HG03175 (cell line): ENCODE measurements around the gene AKT1S1.

Experiments
- ATAC-seq: cut with Tn5 transposase; IDR thresholded peaks from one replicate; pipeline ENCODE4 v1.9.1; 2021; ENCODE audit warnings: mild to moderate bottlenecking, moderate library complexity; ENCODE audit not compliant: unreplicated experiment

Gene AKT1S1

DNA sequence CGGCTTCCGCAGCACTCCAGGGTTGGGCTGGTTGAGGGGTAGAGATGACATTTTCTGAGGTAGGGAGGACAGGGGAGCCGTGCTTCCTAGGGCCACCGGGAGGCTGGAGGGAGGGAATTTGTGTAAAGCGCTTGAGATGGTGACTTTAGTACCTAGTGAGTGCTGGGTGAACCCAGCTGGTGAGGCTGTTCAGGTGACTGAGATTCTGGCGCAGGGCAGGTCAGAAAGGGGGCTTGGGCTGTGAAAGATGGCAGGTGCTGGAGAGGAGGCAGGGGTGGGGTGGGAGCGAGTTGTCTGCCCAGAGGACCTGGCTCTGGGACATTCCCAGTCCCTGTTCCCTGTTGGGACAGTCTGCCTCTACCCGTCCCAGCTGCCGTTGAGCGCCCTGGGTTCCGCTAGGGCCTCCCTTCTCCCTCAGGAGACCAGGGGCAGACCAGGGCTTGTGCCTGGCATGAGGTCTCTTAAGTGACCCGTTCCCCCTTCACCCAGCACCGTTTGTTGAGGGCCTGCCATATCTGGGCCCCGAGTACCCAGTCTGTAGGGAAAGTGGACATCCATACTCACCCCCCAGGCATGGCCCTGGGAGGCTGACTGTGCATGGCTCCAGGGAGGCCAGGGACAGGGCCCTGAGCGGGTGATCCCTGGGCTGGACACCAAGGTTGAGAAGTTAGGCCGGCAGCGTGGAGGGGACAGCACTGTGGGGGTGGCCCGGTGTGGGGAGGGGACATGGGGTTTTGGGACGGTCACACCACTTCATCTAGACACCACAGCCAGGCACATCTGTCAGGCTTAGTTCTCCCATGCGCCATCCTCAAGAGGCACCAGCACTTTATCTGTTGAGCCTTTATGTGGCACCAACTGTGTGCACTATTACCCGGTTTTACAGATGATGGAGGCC lies 21.2 kb downstream of the AKT1S1 start:
- ATAC-seq = no peak

DNA sequence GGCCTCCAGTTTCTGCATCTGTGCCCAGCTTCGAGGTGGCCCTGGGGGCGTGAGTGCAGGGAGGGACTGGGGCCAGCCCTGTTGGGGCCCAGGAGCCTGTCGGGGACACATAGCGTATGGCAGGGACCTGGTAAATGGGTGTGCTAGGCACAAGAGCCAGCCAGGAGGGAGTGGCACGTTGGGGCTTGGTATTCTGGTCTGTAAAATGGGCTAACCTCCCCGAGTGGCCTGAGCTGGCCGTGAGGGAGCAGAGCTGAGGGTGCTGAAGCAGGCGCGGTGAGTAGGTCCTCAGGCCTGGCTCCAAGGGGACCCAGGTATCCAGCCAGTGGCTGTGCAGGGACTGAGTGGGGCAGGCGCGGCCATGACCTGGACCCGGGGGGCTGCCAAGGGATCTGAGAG lies 21.9 kb downstream of the AKT1S1 start:
- no peak for ATAC-seq

DNA sequence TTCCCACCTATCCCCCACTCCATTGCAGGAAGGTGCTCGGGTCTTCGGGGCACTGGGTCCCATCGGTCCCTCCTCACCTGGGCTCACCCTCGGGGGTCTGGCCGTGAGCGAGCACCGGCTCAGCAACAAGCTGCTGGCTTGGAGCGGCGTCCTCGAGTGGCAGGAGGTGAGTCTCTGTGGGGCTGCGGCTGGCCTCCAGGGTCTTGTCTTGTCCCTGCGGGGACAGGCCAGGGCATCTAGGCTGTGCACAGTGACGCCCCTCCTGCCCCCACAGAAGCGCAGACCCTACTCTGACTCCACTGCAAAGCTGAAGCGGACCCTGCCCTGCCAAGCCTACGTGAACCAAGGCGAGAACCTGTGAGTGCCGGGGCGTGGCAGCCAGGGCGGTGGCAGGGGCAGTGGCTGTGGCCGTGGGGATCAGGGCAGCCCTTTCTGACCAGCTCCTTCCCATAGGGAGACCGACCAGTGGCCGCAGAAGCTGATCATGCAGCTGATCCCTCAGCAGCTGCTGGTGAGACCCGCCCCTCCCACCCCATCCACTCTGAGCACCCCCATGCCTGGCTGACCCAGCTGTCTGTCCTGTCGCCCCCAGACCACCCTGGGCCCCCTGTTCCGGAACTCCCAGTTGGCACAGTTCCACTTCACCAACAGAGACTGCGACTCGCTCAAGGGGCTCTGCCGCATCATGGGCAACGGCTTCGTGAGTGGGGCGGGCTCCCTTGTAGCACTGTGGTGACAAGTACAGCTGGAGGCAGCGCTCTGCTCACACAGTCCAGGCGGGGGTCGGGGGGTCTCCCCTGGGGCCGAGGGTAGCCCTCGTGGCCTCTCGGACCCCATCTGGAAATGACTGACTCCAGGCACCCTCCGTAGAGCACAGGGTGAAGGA lies 22.5 kb downstream of the AKT1S1 start:
- no peak for ATAC-seq

DNA sequence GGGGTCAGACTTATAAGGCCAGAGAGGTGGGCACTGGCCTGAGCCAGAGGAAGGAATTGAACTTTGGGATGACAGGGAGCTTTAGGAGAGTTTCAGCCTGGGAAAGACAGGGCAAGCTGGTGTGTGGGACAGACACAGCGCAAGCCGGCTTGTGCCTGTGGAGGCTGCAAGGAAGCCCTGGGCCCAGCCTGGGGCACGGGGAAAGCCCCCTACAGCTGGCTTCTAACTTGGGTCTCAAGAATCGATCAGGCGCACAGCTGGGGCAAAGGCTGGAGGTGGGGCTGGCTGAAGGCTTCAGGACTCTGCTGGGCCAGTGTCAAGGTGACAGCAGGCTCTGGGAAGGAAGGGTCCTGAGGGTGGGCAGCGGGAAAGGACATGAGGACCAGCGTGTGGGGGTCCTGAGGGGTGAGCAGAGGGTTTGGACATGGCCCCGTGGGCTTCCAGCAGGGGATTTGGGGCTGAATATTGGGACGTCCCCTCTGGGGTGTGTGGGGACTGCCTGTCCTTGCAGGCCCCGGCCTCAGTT lies 23.2 kb downstream of the AKT1S1 start:
- no peak for ATAC-seq

DNA sequence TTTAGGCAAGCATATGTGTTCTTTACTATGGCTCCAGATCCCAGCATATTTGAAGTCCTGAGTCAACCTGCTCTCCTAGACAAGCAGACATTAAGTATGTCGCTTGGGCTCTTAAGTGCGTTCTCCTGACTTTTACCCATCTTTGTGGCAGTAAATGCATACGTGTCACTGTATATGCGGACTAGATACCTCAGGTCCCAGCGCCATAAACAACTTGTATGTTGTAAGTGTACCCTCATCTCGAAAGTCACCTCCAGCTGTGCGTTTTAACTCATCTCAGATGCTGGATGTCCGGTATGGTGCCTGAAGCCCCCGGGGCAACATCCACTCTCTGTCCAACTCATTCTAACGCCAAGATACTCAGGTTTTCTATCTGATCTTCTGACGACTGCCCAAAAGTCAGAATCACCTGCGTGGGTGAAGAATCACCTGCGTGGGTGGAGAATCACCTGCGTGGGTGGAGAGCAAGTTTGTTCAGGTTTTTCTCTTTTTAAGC lies 24.5 kb downstream of the AKT1S1 start:
- no peak for ATAC-seq

DNA sequence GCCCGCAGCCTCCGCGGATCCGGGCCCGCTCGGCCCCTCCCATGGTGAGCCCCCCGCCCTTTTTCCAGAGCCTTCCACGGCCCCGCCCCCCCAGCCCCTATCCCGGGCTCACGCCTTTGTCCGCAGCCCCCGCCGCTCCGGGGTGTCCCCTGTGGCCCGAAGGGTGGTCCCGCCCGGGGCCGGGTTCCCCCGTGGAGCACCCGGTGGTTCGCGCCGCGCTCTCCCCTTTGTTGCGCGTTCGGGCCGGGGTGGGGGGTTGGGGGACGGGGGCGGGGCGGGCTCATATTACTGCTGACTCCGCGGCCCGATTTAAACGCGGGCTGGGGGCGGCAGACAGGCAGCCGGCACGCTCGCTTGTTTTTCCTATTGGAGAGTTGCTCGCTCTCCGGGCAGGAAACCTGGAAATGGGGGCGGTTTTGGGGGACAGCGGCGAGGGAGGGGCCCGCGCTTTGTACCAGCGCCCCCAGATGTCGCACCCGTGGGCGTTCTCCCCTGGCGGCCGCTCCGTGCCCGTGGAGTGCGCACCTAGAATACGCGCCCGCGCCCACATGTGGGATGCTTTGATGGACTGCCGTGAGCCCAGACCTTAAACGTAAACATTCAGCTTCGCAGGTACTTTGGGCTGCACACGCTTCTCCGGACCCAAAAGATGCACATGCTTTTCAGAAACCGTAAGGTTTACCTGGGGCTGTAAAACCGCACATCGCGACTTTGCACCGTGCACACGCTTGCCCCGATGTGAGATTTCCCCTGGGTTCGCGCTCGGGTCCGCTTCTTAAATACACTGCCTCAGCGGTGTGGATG lies 25.5 kb downstream of the AKT1S1 start:
- peak; percentile 3 for ATAC-seq

DNA sequence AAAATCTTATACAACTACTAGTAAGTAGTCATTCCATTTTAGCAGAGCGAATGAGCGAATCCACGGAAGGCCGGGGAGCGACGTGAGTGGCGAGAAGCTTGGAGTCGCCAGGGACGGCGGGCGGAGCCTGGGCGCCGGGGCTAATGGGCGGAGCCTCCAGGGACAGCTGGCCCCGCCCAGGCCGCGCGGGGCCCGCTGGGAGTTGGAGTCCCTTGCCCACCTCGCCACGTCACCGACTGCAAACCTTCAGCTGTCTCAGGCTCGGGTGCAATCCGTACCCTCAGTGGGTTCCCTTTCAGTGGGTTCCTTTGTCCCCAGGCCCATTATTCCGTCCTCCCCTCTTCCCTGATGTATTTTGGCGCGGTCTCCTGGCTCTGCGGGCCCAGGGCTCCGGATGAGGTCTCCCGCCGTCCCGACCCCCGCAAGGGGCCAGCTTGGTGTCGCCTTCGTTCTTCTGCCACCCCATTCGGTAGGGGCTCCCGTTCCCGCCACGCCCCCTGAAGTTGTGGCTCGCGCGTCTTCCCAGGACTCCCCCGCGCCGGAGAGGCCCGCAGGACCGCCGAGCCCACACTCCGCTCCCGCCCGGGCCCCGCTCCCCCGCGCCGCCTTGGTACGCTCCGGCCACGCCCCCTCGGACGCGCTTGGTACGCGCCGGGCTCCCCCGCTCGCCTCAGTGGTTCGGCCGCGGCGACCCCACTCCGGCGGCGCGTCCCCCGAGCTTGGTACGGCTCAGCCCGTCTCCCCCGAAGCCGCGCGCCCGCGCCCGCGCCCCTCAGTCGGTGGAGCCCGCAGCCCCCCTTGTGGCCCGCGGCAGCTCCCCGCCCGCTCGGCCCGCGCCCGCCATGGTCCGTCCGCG lies 26.4 kb downstream of the AKT1S1 start, which contains the start of gene PTOV1:
Gene PTOV1, plus strand, starts transcription at position 673 of the 856 bp plus-strand sequence.
- ATAC-seq = peak; percentile 81

DNA sequence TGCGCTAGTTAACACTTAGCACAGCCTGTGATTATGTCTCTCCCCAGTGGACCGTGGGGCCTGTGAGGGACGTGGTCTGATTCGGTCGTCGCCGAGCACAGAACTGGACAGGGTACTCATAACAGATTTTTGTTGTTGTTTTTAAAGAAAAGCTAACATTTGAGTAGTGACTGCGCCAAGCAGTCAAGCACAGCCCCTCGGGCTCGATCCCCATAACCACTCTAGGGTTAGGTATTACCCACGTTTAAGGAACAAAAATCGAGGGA lies 27.0 kb downstream of the AKT1S1 start:
- ATAC-seq = no peak

DNA sequence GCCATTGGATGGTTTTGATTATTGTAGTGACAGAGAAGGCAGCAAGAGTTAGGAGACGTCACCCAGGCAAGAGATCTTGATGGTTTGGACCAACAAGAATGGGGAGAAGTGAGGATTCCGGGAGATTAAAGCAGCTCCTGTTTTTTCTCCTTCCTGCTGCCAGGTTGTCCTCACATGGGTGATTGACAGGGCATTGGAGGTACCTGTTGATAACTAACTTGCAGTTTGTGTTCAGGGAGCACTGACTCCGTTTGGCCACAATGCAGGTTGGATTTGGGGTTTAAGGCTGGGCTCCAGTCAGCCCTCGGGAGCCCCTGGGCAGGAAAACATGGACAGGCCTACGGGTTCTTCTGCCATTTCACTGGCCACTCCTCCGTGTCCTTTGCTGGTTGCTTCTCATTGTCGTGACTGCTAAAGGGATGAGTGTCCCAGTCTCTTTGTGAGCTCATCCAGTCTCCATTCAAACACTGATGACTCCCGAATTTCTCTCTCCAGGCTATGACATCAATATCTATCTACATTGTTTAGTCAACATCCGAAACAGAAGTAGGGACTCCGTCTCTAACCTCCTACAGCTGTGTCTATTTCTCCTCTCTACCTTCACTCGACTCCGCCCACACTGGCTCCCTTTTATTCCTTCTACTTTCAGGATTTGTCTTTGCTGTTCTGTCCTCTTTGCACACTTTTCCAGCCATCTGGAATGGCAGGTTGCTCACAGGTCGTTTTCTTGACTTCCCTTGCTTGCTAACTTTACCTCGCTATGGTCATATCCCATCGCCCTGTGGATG lies 27.5 kb downstream of the AKT1S1 start:
- no peak for ATAC-seq

DNA sequence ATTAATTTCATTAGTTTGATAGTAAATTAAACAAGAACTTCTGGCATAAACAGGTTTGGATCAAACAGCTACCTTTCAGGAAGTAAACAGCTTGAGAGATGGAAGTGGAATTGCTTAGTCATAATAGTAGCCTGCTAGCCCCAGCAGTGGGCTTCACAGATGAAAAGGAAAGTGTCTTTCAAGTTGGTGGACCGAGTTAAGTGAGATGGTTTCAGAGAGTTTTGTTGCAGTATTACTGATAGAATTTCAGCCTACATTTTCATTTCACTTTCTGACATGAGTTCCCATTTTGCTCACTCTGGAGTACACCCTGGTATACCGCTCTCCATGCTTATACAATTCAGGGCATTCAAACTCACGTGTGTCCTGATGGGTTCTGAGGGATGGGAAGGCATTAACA lies 28.2 kb downstream of the AKT1S1 start:
- ATAC-seq = no peak

DNA sequence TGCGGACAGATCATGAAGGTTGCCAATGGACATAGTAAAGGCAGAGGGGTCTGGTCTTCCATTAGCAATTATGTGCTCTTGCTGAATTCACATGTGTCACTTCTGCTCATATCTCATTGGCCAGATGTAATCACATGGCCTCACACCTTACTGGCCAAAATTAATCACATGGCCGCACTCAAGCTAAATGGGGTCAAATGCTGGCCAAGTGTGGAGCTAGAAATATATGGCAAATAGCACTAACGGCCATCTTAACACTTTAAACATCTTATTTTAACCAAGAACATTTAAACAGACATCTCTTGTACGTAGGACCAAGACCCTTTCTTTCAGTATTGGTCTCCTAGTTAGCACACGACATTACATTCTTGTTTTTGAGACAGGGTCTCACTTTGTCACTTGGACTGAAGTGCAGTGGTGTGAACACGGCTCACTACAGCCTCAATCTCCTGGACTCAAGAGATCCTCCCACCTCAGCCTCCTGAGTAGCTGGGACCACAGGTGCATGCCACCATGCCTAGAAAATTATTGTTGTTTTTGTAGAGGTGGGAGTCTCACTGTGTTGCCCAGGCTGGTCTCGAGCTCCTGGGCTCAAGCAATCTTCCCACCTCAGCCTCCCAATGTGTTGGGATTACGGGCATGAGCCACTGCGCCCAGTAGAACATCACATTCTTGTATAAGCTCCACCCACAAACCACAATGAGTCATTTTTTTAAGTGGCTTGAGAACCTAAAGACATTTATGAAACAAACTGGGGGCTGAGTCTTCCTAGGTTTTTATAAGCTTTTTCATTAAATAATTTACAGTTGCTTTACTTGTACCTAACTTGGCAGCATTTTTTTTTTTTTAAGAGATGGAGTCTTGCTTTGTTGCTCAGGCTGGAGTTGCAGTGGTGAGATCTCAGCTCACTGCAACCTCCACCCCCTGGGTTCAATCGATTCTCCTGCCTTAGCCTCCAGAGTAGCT lies 29.1 kb downstream of the AKT1S1 start:
- ATAC-seq = no peak

DNA sequence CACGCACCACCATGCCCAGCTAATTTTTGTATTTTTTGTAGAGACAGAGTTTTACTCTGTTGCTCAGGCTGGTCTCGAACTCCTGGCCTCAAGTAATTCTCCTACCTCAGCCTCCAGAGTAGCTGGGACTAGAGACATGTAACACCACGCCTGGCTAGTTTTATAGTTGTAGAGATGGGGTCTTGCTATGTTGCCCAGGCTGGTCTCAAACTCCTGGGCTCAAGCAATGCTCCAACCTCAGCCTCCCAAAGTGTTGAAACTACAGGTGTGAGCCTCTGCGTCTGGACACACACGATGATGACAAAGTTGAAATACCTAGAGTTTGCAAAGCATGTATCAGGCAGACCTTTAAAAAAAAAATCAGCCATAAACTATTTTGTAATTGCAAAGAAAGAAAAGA lies 30.7 kb downstream of the AKT1S1 start:
- ATAC-seq = no peak

DNA sequence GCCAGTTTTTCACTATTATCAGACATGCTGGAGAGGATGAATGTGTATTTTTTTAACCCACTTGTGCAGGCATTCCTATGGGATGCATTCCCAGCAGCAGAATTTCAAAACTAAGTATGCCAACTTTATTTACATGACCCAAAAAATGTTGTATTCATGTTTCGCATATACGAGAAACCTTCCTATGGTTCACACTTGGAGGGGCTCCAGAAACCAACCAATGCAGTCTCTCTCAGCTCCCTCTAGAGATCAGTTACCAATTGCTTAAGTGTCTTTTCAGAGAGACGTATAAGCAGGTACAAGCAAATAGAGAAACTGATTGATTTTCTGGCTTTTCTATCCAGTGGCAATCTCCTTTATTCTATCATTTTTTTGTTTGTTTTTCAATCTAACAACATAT lies 31.7 kb downstream of the AKT1S1 start:
- no peak for ATAC-seq

DNA sequence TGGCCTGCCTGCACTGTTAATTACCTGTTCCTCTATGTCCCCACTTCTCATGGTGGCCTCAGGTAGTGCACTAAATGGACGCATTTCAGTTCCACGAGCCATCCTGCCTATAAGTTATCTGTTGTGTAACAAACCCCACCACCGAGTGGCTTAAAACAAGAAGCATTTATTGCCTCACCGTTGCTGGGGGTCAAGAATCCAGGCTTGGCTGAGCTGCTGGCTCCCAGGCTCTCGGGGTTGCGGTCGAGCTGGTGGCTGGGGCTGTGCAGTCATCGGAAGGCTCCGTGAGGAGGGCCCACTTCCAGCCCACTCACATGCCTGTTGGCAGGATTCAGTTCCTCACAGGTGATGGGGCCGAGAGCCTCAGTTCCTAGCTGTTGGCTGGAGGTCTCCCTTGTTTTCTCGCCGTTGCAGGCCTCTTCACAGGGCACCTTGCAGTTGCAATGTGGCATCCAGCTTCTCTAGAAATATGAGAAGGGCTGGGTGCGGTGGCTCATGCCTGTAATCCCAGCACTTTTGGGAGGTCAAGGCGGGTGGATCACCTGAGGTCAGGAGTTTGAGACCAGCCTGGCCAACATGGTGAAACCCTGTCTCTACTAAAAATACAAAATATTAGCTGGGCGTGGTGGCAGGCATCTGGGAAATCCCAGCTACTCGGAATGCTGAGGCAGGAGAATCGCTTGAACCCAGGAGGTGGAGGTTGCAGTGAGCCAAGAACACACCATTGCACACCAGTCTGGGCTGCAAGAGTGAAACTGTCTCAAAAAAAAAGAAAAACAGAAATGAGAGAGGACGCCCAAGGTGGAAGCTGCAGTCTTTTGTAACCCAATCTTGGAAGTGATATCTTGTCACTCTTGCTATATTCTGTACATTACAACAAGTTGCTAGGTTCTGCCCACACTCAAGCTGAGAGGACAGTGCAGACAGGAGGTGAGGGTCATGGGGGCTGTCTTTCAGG lies 32.7 kb downstream of the AKT1S1 start:
- ATAC-seq = no peak

DNA sequence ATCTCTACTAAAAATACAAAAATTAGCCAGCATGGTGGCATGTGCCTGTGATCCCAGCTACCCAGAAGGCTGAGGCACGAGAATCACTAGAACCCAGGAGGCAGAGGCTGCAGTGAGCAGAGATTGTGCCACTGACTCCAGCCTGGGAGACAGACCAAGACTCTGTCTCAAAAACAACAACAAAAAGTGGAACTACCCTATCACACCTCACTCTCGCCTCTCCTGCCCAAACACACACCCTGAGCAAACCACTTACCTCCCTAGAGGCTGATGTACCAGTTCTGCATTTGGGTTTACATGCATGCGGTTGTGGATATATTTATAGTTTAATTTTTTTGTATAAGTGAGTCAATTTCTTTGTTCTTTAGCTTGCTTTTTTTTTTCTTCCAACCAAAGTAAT lies 33.9 kb downstream of the AKT1S1 start:
- no peak for ATAC-seq

DNA sequence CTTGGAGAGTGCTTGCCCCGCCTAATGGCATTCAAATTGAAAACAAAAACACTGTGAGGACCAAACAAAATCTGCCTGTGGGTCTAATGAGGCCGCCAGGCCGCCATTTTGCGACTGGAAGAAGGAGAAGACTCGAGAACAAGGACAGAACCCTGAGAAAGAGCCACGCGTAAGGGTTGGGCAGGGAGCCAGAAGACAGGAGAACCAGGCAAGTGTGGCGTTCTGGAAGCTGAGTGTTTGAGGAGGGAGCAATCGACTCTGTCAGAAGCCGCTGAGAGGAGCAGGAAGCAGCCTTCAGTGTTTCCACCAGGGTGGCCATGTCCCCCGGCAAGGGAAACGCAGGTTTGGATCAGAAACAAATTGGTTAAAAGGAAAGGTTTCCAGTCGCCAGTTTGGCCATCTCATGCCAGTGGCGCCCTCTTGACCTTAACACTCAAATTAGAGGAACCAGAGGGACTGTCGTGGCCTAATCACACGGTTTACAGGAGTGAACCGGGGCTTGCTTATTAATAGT lies 36.4 kb downstream of the AKT1S1 start:
- ATAC-seq = no peak

DNA sequence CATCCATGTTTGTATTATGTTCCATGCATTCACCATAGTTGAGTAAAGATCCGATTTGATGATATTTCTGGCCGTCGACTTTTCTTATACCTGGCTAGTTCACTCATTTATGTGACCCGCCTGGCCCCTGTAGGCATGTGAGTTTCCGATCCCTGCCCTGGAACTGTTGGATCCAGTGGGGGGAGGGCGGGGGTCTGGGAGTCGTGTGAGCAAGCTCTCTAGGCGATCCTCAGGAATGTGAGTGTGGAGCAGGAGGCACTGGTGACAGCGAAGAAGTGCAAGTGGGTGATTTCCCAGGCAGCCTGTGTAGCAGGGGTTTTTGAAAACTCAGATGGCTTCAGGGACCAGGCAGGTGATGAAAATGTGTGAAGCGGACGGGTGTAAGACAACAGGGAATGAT lies 36.8 kb downstream of the AKT1S1 start:
- ATAC-seq = no peak
